HG03064 (cell line): Measurements from ENCODE around the gene CPN2.

Source experiments
- ATAC-seq: cut with Tn5 transposase; IDR thresholded peaks from one replicate; pipeline ENCODE4 v1.9.1; 2021; ENCODE audit warnings: low read depth; ENCODE audit not compliant: unreplicated experiment

CPN2 gene

DNA sequence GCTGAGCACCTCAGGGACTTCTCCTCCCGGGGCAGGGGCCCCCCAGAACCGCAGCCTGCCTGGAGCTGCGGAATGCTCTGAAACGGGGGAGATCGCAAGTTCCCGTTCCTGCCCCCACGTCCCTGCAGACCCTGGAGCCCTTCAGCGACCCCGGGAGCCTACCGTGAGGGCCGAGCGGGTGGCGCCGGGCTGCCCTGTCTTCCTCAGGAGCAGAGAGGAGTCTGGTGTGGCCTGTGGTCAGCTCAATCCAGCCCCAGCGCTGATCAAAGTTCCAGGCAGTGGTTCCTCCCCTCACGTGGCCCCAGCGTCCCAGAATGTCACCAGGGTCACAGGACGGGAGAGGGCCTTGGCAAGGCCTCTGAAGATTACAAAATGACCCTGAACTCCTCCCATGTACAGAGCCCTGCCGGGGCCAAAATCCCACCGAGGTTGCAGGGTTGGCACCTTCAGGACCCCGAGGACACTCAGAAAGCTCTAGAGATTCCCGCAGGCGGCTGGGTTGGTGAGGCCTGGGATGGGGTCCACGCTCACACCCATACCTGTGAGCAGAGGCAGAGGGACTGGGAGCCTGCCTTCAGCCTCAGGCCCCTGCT, at the start of gene CPN2:
Gene CPN2, minus strand, starts transcription at position 249 of the 593 bp plus-strand sequence. CDS start 8,626 bp downstream, outside the sequence.
- ATAC-seq = no peak

DNA sequence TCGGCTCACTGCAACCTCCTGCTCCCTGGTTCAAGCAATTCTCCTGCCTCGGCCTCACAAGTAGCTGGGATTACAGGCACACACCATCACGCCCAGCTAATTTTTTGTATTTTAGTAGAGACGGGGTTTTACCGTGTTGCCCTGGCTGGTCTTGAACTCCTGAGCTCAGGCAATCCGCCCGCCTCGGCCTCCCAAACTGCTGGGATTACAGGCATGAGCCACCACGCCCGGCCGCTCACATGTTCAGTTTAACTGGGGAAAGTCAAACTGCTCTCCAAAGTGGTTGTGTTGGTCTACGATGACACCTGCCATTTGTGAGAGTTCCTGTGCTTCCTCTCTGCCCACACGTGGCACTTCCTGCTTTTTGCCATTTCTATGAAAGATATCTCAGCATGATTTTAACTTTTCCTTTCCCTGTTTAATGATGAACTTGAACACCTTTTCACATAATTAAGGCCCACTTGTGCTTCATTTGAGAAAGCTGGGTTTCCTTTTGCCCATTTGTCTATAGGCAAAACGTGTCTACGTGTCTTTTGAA, 48.8 kb upstream of the CPN2 start:
- ATAC-seq = no peak

- no peak for ATAC-seq
These were observed 48.0 kb upstream of the CPN2 start, which contains the start of gene GP5 for GRCh38 chr3:194399166-194399565. GP5 (minus strand) TSS chr3:194399266; CDS start chr3:194398282, 984 bp downstream.

DNA sequence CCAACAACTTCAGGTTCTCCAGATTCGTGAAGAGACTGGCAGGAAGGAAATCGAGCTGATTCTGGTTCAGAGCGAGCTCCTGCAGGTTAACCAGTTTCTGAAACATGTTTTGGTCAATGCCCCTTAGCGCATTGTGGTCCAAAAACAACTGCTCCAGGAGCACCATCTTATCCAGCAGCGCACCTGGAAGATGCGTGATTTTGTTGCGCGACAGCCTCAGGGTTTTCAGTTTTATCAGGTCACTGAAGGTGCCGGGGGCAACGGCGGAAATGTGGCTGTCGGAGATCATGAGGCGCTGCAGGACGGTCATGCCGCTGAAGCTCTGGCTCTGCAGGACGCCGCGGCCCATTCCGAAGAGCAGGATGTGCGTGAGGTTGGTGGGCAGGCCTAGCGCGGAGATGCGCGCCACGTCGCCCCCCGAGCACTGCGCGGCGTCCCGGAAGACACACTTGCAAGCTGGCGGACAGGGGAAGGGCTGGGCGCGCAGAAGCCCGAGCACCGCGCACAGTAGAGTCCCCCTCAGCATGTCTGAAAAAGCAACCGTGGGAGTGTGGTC, 46.7 kb upstream of the CPN2 start:
- ATAC-seq = no peak

GRCh38 chr3:194396859-194397756, 46.0 kb upstream of the CPN2 start:
- no peak for ATAC-seq

GRCh38 chr3:194396539-194396858, 45.4 kb upstream of the CPN2 start:
- ATAC-seq = no peak

DNA sequence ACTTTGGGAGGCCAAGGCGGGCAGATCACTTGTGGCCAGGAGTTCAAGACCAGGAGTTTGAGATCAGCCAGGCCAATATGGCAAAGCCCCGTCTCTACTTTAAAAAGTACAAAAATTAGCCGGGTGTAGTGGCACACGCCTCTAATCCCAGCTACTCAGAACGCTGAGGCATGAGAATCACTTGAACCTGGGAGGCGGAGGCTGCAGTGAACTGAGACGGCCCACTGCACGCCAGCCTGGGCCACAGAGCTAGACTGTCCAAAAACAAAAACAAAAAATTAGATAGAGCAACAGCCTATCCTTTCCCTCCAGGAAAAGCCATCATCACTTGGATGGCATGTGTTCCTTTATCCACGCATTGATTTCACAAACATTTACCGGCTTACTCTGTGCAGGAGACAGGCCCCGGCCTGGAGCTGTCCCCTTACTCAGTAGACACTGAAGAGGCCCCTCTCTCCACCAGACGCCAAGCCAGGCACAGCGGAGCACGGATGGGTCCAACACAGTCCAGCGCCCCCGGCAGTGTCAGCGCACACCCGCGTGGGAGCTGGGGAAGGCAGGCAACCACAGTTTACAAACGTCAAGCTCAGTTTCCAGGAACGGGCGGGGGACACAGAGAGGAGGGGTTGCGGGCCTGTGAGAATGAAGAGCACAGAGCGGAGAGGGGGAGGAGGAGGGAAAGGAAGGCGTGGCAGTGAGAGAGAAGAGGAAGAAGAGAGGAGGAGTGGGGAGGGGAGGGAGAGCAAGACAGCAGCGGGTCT, 44.8 kb upstream of the CPN2 start:
- no peak for ATAC-seq

DNA sequence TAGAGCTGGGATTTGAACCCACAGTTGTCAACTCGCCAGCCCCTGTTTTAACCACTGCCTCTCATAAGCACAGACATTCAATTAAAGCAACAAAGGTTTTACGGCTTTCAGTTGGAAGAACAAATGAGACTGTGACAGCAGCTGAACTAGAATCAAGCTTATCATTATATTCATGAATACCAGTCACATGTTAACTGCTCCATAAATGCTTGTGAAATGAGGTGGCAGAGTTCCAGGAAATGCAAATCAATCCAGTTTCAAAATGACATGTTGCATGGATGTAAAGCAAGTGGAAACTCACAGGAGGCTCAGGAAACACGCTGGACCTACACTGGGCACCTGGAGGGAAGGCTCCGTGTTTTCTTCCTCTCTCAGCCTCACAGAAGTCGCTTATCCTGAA, 44.1 kb upstream of the CPN2 start:
- no peak for ATAC-seq

- ATAC-seq = no peak
These were observed 41.4 kb upstream of the CPN2 start for GRCh38 chr3:194392576-194392975.

GRCh38 chr3:194390835-194391234, 39.7 kb upstream of the CPN2 start:
- ATAC-seq = no peak

DNA sequence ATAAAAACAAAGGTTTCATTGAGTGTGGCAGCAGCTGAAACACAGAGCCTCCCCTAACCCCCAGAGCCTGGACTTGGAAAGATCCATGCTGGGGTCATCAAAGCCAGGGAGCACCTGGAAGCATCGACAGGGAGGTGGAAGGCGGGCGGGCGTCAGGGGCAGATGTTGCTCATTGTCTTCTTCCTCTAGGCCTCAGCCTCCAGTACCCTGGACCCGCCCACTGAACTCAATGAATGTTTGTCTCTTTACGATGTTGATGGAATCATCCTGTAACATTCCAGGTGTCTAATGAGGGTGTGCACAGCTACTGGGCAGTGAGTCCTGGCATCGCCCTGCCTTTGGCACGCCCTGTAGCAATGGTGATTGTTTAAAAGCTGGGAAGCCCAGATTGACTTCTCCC, 38.1 kb upstream of the CPN2 start:
- ATAC-seq = no peak

GRCh38 chr3:194387926-194388418, 36.8 kb upstream of the CPN2 start:
- ATAC-seq = no peak

- no peak for ATAC-seq
These were observed 36.1 kb upstream of the CPN2 start for GRCh38 chr3:194387276-194387675.

- ATAC-seq = no peak
These were observed 35.5 kb upstream of the CPN2 start for GRCh38 chr3:194386648-194387047.

DNA sequence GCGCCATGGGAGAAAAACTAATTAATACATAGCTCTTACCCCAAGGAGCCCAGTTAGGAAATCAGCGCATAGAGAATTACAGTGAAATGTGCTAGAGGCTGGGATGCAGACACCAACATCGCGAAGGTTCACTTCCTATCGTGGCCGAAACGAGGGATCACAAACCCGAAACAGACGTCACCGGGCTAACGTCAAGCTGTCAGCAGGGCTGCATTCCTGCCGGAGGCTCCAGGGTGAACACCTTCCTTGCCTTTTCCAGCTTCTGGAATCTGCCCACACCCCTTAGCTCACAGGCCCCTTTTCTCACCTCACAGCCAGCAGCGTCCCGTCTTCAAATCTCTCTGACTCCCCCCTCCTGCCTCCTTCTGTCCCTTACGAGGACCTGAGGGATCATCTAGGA, 34.9 kb upstream of the CPN2 start:
- ATAC-seq = no peak

DNA sequence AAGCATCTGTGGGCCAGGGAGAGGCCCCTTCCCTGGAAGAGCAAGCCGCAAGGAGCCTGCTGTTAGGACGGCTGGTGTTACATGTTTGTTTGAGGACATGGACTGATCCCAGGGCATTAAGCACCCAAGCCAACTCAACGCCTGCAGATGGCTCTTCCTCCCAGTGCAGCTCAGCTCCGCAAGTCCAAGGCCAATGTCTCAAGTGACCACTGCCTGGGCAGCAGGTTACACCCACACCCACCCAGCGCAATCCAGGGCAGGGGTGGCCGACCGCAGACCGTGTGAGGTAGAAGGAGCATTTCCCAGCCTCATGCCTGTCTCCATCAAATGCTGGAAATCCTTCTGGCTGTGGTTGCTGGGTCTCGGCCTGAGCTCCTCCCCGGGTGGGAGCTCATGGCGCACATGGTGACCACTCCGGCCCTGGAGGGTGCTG, 33.5 kb upstream of the CPN2 start:
- no peak for ATAC-seq

DNA sequence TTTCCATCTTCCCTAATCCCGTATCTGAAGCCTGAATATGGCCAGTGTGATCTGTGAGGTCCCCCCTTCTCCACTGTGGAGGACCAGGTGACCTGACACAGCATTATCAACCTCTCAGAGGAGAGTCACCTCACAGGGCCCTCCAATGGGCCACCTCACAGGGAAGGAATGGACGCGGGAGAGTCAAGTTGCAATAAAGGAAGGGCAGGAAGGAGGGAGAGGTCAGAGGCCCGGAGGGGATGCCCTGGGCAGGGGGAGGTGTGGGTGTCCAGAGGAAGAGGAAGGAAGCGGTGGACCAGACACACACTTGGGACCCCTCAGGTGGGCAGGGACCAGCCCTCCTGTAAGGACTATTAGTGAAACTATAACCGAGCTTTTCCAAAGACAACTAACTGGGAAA, 33.0 kb upstream of the CPN2 start:
- no peak for ATAC-seq

- no peak for ATAC-seq
These were observed 32.3 kb upstream of the CPN2 start for GRCh38 chr3:194383276-194383940.

DNA sequence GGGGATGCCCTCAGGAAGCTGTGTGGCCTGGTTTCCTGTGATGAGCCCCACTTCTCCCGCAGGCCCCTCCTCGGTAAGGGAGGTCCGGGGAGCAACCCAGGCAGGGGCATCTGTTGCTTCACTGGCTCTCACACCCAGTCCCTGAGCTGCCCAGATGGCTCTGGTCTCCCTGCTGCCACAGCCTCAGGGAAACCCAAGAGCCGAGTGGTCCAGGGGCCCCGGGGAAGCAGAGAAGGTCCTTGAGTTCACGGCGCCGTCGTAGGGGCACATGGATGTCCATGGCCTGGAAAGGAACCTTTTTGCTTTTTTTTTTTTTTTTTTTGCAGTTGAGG, 31.7 kb upstream of the CPN2 start:
- no peak for ATAC-seq

- no peak for ATAC-seq
These were observed 31.2 kb upstream of the CPN2 start for GRCh38 chr3:194382196-194382891.
